HG02759 (cell line): Measurements from ENCODE around the gene HOATZ.
A peak's percentile ranks its signal among the peaks of the same experiment; 100 is the strongest.

Experiments
- ATAC-seq: cut with Tn5 transposase; IDR thresholded peaks from one replicate; pipeline ENCODE4 v1.9.1; 2021; ENCODE audit warnings: mild to moderate bottlenecking, moderate library complexity; ENCODE audit not compliant: unreplicated experiment

Gene HOATZ

GRCh38 chr11:111521135-111521534 is 6.6 kb downstream of the HOATZ start:
- ATAC-seq = no peak

GRCh38 chr11:111522426-111522825 is 7.8 kb downstream of the HOATZ start:
- ATAC-seq = no peak

GRCh38 chr11:111523343-111523742 is 8.8 kb downstream of the HOATZ start:
- ATAC-seq = no peak

GRCh38 chr11:111524056-111524455 is 9.5 kb downstream of the HOATZ start:
- ATAC-seq = no peak

- no peak for ATAC-seq
Measured at GRCh38 chr11:111525456-111525855, 10.9 kb downstream of the HOATZ start.

GRCh38 chr11:111526501-111526900 is 11.9 kb downstream of the HOATZ start:
- no peak for ATAC-seq

- ATAC-seq = no peak
Measured at GRCh38 chr11:111527279-111527678, 12.7 kb downstream of the HOATZ start.

- ATAC-seq = no peak
Measured at GRCh38 chr11:111528557-111528956, 14.0 kb downstream of the HOATZ start.

GRCh38 chr11:111530091-111530490 is 15.5 kb downstream of the HOATZ start:
- no peak for ATAC-seq

- no peak for ATAC-seq
Measured at GRCh38 chr11:111531136-111531535, 16.6 kb downstream of the HOATZ start.

- peak; percentile 78 for ATAC-seq
Measured at GRCh38 chr11:111531687-111532364, 17.2 kb downstream of the HOATZ start.

- no peak for ATAC-seq
Measured at GRCh38 chr11:111532365-111532709, 17.8 kb downstream of the HOATZ start.

- ATAC-seq = no peak
Measured at GRCh38 chr11:111535281-111535680, 20.7 kb downstream of the HOATZ start.

- no peak for ATAC-seq
Measured at GRCh38 chr11:111537336-111537860, 22.8 kb downstream of the HOATZ start.

GRCh38 chr11:111538407-111539114 is 24.0 kb downstream of the HOATZ start:
- no peak for ATAC-seq

- ATAC-seq = no peak
Measured at GRCh38 chr11:111539426-111540113, 25.0 kb downstream of the HOATZ start.

GRCh38 chr11:111540114-111540936 is 25.7 kb downstream of the HOATZ start, which contains the start of gene LAYN:
LAYN (plus strand) TSS chr11:111540720; CDS start chr11:111540844, 124 bp downstream.
- ATAC-seq = no peak

- ATAC-seq = no peak
Measured at GRCh38 chr11:111540937-111541253, 26.3 kb downstream of the HOATZ start.

- no peak for ATAC-seq
Measured at GRCh38 chr11:111541254-111542061, 26.9 kb downstream of the HOATZ start.

- no peak for ATAC-seq
Measured at GRCh38 chr11:111542606-111543275, 28.2 kb downstream of the HOATZ start.
